H1 (cell line): ENCODE results near the gene BBC3. TPM values are rescaled to one million over a fixed set of nuclear protein-coding genes. Genes with fewer than 3 reads are reported as not detected.

ENCODE experiments used
- CTCF ChIA-PET: fragments of 300-600 bp; sonication (Branson Sonifier 250); formaldehyde crosslinking; loops from one replicate; lab custom pipeline; 2021; ENCODE audit not compliant: partially characterized antibody; lab: Charles Lee
- POLR2A ChIA-PET: fragments of 300-600 bp; sonication (Branson Sonifier 250); formaldehyde crosslinking; loops from one replicate; lab custom pipeline; 2021; ENCODE audit warnings: inconsistent platforms; ENCODE audit not compliant: partially characterized antibody; lab: Charles Lee
- DNase-seq, 2 experiments: peaks; one replicate each; pipeline versions ENCODE4 v3.0.0 to v3.0.0-alpha.2; 2010 to 2022; ENCODE audit warnings: low spot score in 2 of 2, low read depth in 1 of 2, mixed read lengths in 1 of 2
- FAIRE-seq: peaks from 2 replicates; lab custom pipeline; 2011; peaks lifted over from hg19 to GRCh38; lab: Jason Lieb, UNC
- H2AFZ ChIP-seq: 2 replicates; pipeline ENCODE4 v1.8.1; 2012; ENCODE audit warnings: low read length, inconsistent platforms
- H2AK5ac ChIP-seq: 2 replicates; pipeline ENCODE4 v1.6.1; 2013; ENCODE audit warnings: low read depth, low read length
- H2BK120ac ChIP-seq: replicated peaks from 2 replicates; pipeline ENCODE3; 2013; ENCODE audit warnings: low read depth, low read length, inconsistent platforms
- H2BK12ac ChIP-seq: 2 replicates; pipeline ENCODE4 v1.6.1; 2013; ENCODE audit warnings: low read depth, low read length
- H2BK15ac ChIP-seq: 2 replicates; pipeline ENCODE4 v1.6.1; 2013; ENCODE audit warnings: low read length
- H2BK20ac ChIP-seq: 2 replicates; pipeline ENCODE4 v1.6.1; 2013; ENCODE audit warnings: low read length
- H2BK5ac ChIP-seq: 2 replicates; pipeline ENCODE4 v1.6.1; 2013; ENCODE audit warnings: low read depth, low read length
- H3K14ac ChIP-seq: 2 replicates; pipeline ENCODE4 v1.6.1; 2013; ENCODE audit warnings: inconsistent platforms; ENCODE audit not compliant: insufficient read length
- H3K18ac ChIP-seq: 2 replicates; pipeline ENCODE4 v1.6.1; 2013; ENCODE audit warnings: low read length; ENCODE audit errors: extremely low read depth
- H3K23ac ChIP-seq: 2 replicates; pipeline ENCODE4 v1.6.1; 2013; ENCODE audit warnings: inconsistent platforms; ENCODE audit not compliant: insufficient read length
- H3K23me2 ChIP-seq: 2 replicates; pipeline ENCODE4 v1.6.1; 2013; ENCODE audit warnings: low read depth, low read length
- H3K27ac ChIP-seq: 2 replicates; pipeline ENCODE4 v1.6.1; 2011; ENCODE audit warnings: low read depth, low read length, inconsistent platforms
- H3K27me3 ChIP-seq, 4 experiments: replicated peaks in 1 of 4; 1 replicate in 1 of 4; 2 replicates in 3 of 4; pipeline versions ENCODE4 v1.6.1 to v1.8.1; 2011 to 2013; ENCODE audit warnings: low read length in 3 of 4, mild to moderate bottlenecking in 3 of 4, inconsistent platforms in 2 of 4, mixed read lengths in 2 of 4, moderate library complexity in 1 of 4; ENCODE audit not compliant: control insufficient read depth in 3 of 4, insufficient read depth in 3 of 4; ENCODE audit errors: extremely low read depth in 1 of 4
- H3K36me3 ChIP-seq, 4 experiments: 2 replicates each; pipeline versions ENCODE4 v1.6.1 to v1.8.1; 2011 to 2013; ENCODE audit warnings: mild to moderate bottlenecking in 4 of 4, low read length in 3 of 4, moderate library complexity in 2 of 4, control low read depth in 1 of 4, inconsistent platforms in 1 of 4; ENCODE audit not compliant: insufficient read depth in 4 of 4, control insufficient read depth in 2 of 4
- H3K4ac ChIP-seq: replicated peaks from 2 replicates; pipeline ENCODE3; 2013; ENCODE audit warnings: low read length, low read depth, mixed read lengths, inconsistent platforms; ENCODE audit not compliant: insufficient read length
- H3K4me1 ChIP-seq, 4 experiments: replicated peaks in 1 of 4; 1 replicate in 1 of 4; 2 replicates in 3 of 4; pipeline versions ENCODE4 v1.6.1 to v1.8.1; 2011 to 2013; ENCODE audit warnings: low read length in 3 of 4, inconsistent platforms in 2 of 4, mixed read lengths in 1 of 4; ENCODE audit not compliant: insufficient read depth in 4 of 4, control insufficient read depth in 3 of 4
- H3K4me2 ChIP-seq, 2 experiments: 2 replicates each; pipeline versions ENCODE4 v1.6.1 to v1.8.1; 2011 to 2013; ENCODE audit warnings: low read depth in 2 of 2, low read length in 2 of 2, control low read depth in 1 of 2, inconsistent platforms in 1 of 2, mild to moderate bottlenecking in 1 of 2; ENCODE audit not compliant: insufficient read depth in 1 of 2
- H3K4me3 ChIP-seq, 4 experiments: fragments of 200-600, 300-600 bp in 1 of 4; sonication (generic), shearing (Covaris generic), sonication (Bioruptor Twin) in 1 of 4; 2 replicates each; pipeline versions ENCODE4 v1.5.1 to v1.8.1; 2011 to 2016; ENCODE audit warnings: low read length in 4 of 4, low read depth in 3 of 4, control low read depth in 2 of 4, inconsistent platforms in 2 of 4, mild to moderate bottlenecking in 2 of 4, mixed read lengths in 1 of 4, moderate library complexity in 1 of 4; ENCODE audit not compliant: insufficient read depth in 2 of 4; ENCODE audit errors: extremely low read depth in 1 of 4
- H3K56ac ChIP-seq: replicated peaks from 2 replicates; pipeline ENCODE3; 2013; ENCODE audit warnings: low read depth, mild to moderate bottlenecking, mixed read lengths, low read length, inconsistent platforms; ENCODE audit not compliant: insufficient read length
- H3K79me1 ChIP-seq: 2 replicates; pipeline ENCODE4 v1.6.1; 2013; ENCODE audit warnings: low read depth, low read length, control low read depth
- H3K79me2 ChIP-seq, 2 experiments: 2 replicates each; pipeline versions ENCODE4 v1.6.1 to v1.8.1; 2012 to 2013; ENCODE audit warnings: low read length in 2 of 2, mild to moderate bottlenecking in 2 of 2, inconsistent platforms in 1 of 2; ENCODE audit not compliant: insufficient read depth in 2 of 2, control insufficient read depth in 1 of 2
- H3K9ac ChIP-seq, 4 experiments: replicated peaks in 1 of 4; 1 replicate in 1 of 4; 2 replicates in 3 of 4; pipeline versions ENCODE4 v1.6.1 to v1.8.1; 2011 to 2013; ENCODE audit warnings: low read depth in 3 of 4, low read length in 3 of 4, control low read depth in 2 of 4, mild to moderate bottlenecking in 2 of 4, moderate library complexity in 2 of 4, inconsistent platforms in 1 of 4; ENCODE audit errors: extremely low read depth in 1 of 4
- H3K9me3 ChIP-seq, 2 experiments: 2 replicates each; pipeline versions ENCODE4 v1.6.1 to v1.8.1; 2012 to 2013; ENCODE audit warnings: mild to moderate bottlenecking in 2 of 2, moderate library complexity in 2 of 2, control low read depth in 1 of 2, inconsistent platforms in 1 of 2, low read depth in 1 of 2, low read length in 1 of 2, mixed read lengths in 1 of 2; ENCODE audit not compliant: insufficient read depth in 2 of 2
- H4K20me1 ChIP-seq, 2 experiments: replicated peaks in 1 of 2; 2 replicates each; pipeline versions ENCODE3 to v1.8.1; 2011 to 2013; ENCODE audit warnings: inconsistent platforms in 2 of 2, low read length in 2 of 2, mild to moderate bottlenecking in 1 of 2; ENCODE audit not compliant: insufficient read depth in 2 of 2, control insufficient read depth in 1 of 2
- H4K5ac ChIP-seq: 2 replicates; pipeline ENCODE4 v1.6.1; 2013; ENCODE audit warnings: low read length, low read depth, mixed read lengths, inconsistent platforms; ENCODE audit not compliant: insufficient read length
- H4K8ac ChIP-seq: 2 replicates; pipeline ENCODE4 v1.8.0; 2013; ENCODE audit warnings: mild to moderate bottlenecking, moderate library complexity, low read length, inconsistent platforms; ENCODE audit not compliant: insufficient read depth; ENCODE audit errors: extremely low read depth
- H4K91ac ChIP-seq: replicated peaks from 2 replicates; pipeline ENCODE3; 2013; ENCODE audit warnings: low read length, mixed read lengths, inconsistent platforms; ENCODE audit not compliant: insufficient read length
- BRCA1 ChIP-seq: IDR thresholded peaks from 2 replicates; pipeline ENCODE4 v1.6.1; 2012; ENCODE audit warnings: low read depth, low read length, improper control_type of control experiment
- CBX8 ChIP-seq: fragments of 300-800, 300-1000 bp; sonication (generic); IDR thresholded peaks from 2 replicates; pipeline ENCODE4 v1.7.1; 2016; ENCODE audit warnings: low read depth, low read length, borderline replicate concordance
- CTBP2 ChIP-seq: IDR thresholded peaks from 2 replicates; pipeline ENCODE4 v1.7.0; 2011; ENCODE audit warnings: borderline replicate concordance, mild to moderate bottlenecking, moderate library complexity, mixed read lengths, low read length; ENCODE audit not compliant: insufficient read depth, insufficient read length
- EP300 ChIP-seq, 2 experiments: IDR thresholded peaks; 1 replicate in 1 of 2; 2 replicates in 1 of 2; pipeline ENCODE4 v1.6.1; 2011 to 2012; ENCODE audit warnings: low read depth in 2 of 2, low read length in 2 of 2, mild to moderate bottlenecking in 2 of 2, borderline replicate concordance in 1 of 2, inconsistent platforms in 1 of 2, moderate library complexity in 1 of 2
- FOSL1 ChIP-seq: IDR thresholded peaks from 2 replicates; pipeline ENCODE4 v1.6.1; 2011; ENCODE audit warnings: mild to moderate bottlenecking, low read depth, low read length, moderate library complexity; ENCODE audit not compliant: insufficient read depth
- POLR2AphosphoS5 ChIP-seq: IDR thresholded peaks from 2 replicates; pipeline ENCODE4 v1.6.1; 2011; ENCODE audit warnings: low read depth, low read length
- TBP ChIP-seq: IDR thresholded peaks from 2 replicates; pipeline ENCODE4 v1.6.1; 2011; ENCODE audit warnings: low read depth, low read length, improper control_type of control experiment
- YY1 ChIP-seq: IDR thresholded peaks from 2 replicates; pipeline ENCODE4 v1.6.1; 2011; ENCODE audit warnings: low read depth, mild to moderate bottlenecking, low read length
- WGBS, 2 experiments: shearing (Covaris generic) in 1 of 2; methylation state at CpG; one replicate each; pipeline versions ENCODE4 v1.1.6 to v1.1.7; 2013 to 2015; ENCODE audit warnings: low lambda C conversion rate in 2 of 2, mixed read lengths in 2 of 2, inconsistent platforms in 1 of 2, low coverage in 1 of 2, missing lambda C conversion rate in 1 of 2; ENCODE audit not compliant: insufficient replicate concordance in 2 of 2, insufficient coverage in 1 of 2, insufficient read length in 1 of 2; ENCODE audit errors: extremely low coverage in 1 of 2, missing lambda C conversion rate in 1 of 2; 5-methylcytosine and 5-hydroxymethylcytosine counted together
- polyA plus RNA-seq, 7 experiments: library from polyadenylated mRNA; depleted of rRNA in 3 of 7; stranded (reverse) in 5 of 7; unstranded in 2 of 7; fragments of >200 nt in 5 of 7; fragments of 200-250 nt in 2 of 7; gene quantifications; 1 replicate in 5 of 7; 2 replicates in 1 of 7; 4 replicates in 1 of 7; pipeline versions ENCODE4 v1.2.1 to v1.2.3, GENCODE V29; 2011 to 2013; ENCODE audit warnings: missing spikeins in 2 of 7, mixed read lengths in 2 of 7
- total RNA-seq: library from RNA; stranded (reverse); fragmentation: NEBNext Ultra II Directional; extraction: Animal tissue kit (Norgen Biotek cat#: 25700); gene quantifications from 2 replicates; pipeline ENCODE4 v1.2.1, GENCODE V29; 2021

Gene BBC3
- total and polyA plus RNA-seq, 2 of the 8 experiments (the other 6 are each of a cell fraction or from before 2014, with no cell fraction given): 13.2 to 21.6 TPM

DNA sequence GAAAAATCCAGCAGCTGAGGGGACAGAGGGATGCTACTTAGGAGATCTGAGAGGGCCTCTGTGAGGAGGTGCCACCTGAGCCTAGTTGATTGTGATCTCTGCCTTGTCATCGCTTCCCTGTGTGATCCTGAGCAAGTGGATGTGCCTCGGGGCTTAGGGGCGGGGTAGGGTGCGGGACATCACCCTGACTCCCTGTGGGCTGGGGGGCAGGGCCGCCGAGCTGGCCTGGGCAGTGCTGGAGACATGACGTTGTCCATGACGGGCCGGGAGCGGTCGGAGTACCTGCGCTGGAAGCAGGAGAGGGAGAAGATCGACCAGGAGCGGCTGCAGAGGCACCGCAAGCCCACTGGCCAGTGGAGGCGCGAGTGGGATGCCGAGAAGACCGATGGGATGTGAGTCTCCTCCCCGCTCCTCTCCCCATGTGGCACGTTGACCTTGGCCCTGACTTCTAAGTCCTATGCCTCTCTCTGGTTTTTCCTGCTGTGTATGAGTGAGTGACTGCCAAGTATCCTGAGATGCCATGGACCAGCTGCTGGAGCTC lies 35.5 kb upstream of the BBC3 start:
- H4K91ac ChIP-seq: no peak overlapping the region
- H3K4me2 ChIP-seq: no peak overlapping the region
- no peak for DNase-seq
- TF ChIP-seq BRCA1 (no peak), FOSL1 (no peak), EP300 (IDR thresholded peaks at IDR 0.05; ENCODE audit: borderline replicate concordance in 1 of 2, low read depth in 2 of 2, low read length in 2 of 2) (no peak), YY1 (no peak), CBX8 (no peak), CTBP2 (no peak), POLR2AphosphoS5 (no peak), TBP (no peak)
- no peak overlapping the region for H2BK5ac ChIP-seq
- POLR2A ChIA-PET: interaction anchor here (4.0 kb wide), 1 partner anchor 9 kb away, joined by 16 read pairs; no protein-coding TSS in a partner anchor
- no peak overlapping the region for H2BK20ac ChIP-seq
- no peak for FAIRE-seq
- H3K27me3 ChIP-seq: no peaks in the 10 kb centered on the region
- no peaks in the 10 kb centered on the region for H3K23me2 ChIP-seq
- CTCF ChIA-PET: interaction anchor here (0.8 to 1.9 kb wide), 2 partner anchors 18 to 20 kb away, joined by 3 to 4 read pairs; no protein-coding TSS in a partner anchor
- H3K79me2 ChIP-seq: no peaks in the 10 kb centered on the region
- H2AK5ac ChIP-seq: no peak overlapping the region
- no peak overlapping the region for H4K5ac ChIP-seq
- no peak overlapping the region for H3K14ac ChIP-seq
- peaks cover 0 to 1% (median 0%) of the 10 kb centered on the region in 4 experiments; a peak in 1 of 7 replicates for H3K4me1 ChIP-seq
- no peak overlapping the region for H4K8ac ChIP-seq
- H3K18ac ChIP-seq: no peak overlapping the region
- no peak overlapping the region for H2BK15ac ChIP-seq
- no peaks in the 10 kb centered on the region; the same call in 1 of the 2 replicates for H3K79me1 ChIP-seq
- WGBS, 2 experiments: 95% methylated on average over 21 of the region's 21 CpGs; no CpG with 5 or more reads in 1 of the 2 experiments
- H3K23ac ChIP-seq: no peak overlapping the region
- H4K20me1 ChIP-seq: peaks cover 3 to 13% of the 10 kb centered on the region in 2 experiments
- peaks cover 5 to 35% (median 19%) of the 10 kb centered on the region in 4 experiments; a peak in 7 of 8 replicates for H3K36me3 ChIP-seq
- no peak overlapping the region for H3K9ac ChIP-seq
- H3K27ac ChIP-seq: 0 out of 2 replicates have a peak overlapping the region, but pooled peaks have one; percentile 5
- no peak overlapping the region for H2BK12ac ChIP-seq
- H2BK120ac ChIP-seq: no peak overlapping the region
- H3K56ac ChIP-seq: no peak overlapping the region
- no peak overlapping the region for H2AFZ ChIP-seq
- H3K4ac ChIP-seq: no peak overlapping the region
- H3K4me3 ChIP-seq: no peak overlapping the region
- H3K9me3 ChIP-seq: no peaks in the 10 kb centered on the region
